ENCODE data around the gene ITGA5.

The ITGA5 gene

DNA sequence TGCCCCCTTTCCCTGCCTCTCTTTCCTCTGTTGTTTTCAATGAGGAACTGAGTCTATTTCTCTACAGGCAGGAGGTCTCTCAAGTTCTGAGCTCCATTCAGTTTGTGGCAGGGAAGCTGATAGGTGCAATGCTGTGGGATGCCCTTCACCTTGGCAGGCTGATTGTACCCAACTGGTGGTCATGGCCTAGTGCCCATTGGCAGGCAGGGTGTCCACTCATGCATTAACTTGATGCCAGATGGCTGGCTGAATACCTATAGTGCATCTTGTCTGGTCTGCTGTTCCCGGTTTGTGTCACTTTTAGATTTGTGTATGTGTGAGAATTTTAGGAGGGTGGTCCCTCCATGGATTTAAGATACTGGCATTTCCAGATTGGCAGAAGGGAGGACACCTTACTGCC is 20.0 kb upstream of the ITGA5 start:
- Histone ChIP-seq H3K36me3 (ENCODE audit: insufficient read depth, low read length) (no peaks in the 10 kb centered on the region), H3K9ac (ENCODE audit: low read depth, low read length) (no peak overlapping the region), H4K20me1 (ENCODE audit: insufficient read depth, low read length) (no peaks in the 10 kb centered on the region), H3K79me2 (ENCODE audit: insufficient read depth, low read length) (no peaks in the 10 kb centered on the region), H2AFZ (ENCODE audit: low read depth, low read length) (no peak overlapping the region), H3K9me3 (ENCODE audit: insufficient read depth, low read length, severe bottlenecking) (no peaks in the 10 kb centered on the region), H3K4me2 (ENCODE audit: insufficient read depth, low read length) (no peak overlapping the region), H3K4me1 (ENCODE audit: insufficient read depth, low read length) (no peaks in the 10 kb centered on the region), H3K4me3 (ENCODE audit: low read depth in 1 of 2, low read length in 2 of 2) (no peak overlapping the region), H3K27ac (ENCODE audit: low read length) (no peak overlapping the region), H3K27me3 (ENCODE audit: insufficient read depth, low read length, poor library complexity) (peaks cover 7% of the 10 kb centered on the region)
- TF ChIP-seq EZH2 (IDR thresholded peaks at IDR 0.05; ENCODE audit: borderline replicate concordance, low read depth, low read length, severe bottlenecking): no peak
- TF ChIP-seq, protein P1, sequence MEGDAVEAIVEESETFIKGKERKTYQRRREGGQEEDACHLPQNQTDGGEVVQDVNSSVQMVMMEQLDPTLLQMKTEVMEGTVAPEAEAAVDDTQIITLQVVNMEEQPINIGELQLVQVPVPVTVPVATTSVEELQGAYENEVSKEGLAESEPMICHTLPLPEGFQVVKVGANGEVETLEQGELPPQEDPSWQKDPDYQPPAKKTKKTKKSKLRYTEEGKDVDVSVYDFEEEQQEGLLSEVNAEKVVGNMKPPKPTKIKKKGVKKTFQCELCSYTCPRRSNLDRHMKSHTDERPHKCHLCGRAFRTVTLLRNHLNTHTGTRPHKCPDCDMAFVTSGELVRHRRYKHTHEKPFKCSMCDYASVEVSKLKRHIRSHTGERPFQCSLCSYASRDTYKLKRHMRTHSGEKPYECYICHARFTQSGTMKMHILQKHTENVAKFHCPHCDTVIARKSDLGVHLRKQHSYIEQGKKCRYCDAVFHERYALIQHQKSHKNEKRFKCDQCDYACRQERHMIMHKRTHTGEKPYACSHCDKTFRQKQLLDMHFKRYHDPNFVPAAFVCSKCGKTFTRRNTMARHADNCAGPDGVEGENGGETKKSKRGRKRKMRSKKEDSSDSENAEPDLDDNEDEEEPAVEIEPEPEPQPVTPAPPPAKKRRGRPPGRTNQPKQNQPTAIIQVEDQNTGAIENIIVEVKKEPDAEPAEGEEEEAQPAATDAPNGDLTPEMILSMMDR (IDR thresholded peaks at IDR 0.05; ENCODE audit: borderline replicate concordance, extremely low read depth, low read length, poor library complexity, severe bottlenecking): no peak
- no peak for DNase-seq
- ATAC-seq (ENCODE audit: insufficient read depth, low read depth): no peak

DNA sequence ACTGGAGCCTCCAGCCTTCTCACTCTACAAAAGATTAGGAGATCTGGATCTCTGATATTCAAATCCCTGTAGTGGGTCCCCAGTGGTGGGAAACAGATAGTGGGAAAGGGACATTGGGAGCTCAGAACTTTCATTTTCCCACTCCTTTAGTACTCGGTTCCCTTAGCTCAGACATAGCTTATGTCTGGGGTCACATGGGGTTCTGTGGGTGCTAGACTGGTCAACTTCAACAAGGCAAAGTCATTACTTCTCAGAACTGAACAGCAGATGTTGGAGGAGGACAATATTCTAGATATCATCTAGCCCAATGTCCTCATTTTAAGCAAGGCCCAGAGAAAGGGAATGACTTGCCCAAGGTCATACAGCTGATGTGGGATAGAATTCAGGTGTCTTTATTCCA is 19.5 kb upstream of the ITGA5 start:
- Histone ChIP-seq H3K4me3 (ENCODE audit: low read depth in 1 of 2, low read length in 2 of 2) (no peak overlapping the region), H3K4me2 (ENCODE audit: insufficient read depth, low read length) (no peak overlapping the region), H3K9me3 (ENCODE audit: insufficient read depth, low read length, severe bottlenecking) (no peaks in the 10 kb centered on the region), H3K27me3 (ENCODE audit: insufficient read depth, low read length, poor library complexity) (peaks cover 7% of the 10 kb centered on the region), H3K79me2 (ENCODE audit: insufficient read depth, low read length) (no peaks in the 10 kb centered on the region), H3K9ac (ENCODE audit: low read depth, low read length) (no peak overlapping the region), H3K4me1 (ENCODE audit: insufficient read depth, low read length) (no peaks in the 10 kb centered on the region), H3K36me3 (ENCODE audit: insufficient read depth, low read length) (no peaks in the 10 kb centered on the region), H2AFZ (ENCODE audit: low read depth, low read length) (no peak overlapping the region), H4K20me1 (ENCODE audit: insufficient read depth, low read length) (no peaks in the 10 kb centered on the region), H3K27ac (ENCODE audit: low read length) (no peak overlapping the region)
- TF ChIP-seq EZH2 (IDR thresholded peaks at IDR 0.05; ENCODE audit: borderline replicate concordance, low read depth, low read length, severe bottlenecking): no peak
- TF ChIP-seq, protein P1 (IDR thresholded peaks at IDR 0.05; ENCODE audit: borderline replicate concordance, extremely low read depth, low read length, poor library complexity, severe bottlenecking): no peak
- ATAC-seq (ENCODE audit: insufficient read depth, low read depth): no peak
- DNase-seq: no peak

DNA sequence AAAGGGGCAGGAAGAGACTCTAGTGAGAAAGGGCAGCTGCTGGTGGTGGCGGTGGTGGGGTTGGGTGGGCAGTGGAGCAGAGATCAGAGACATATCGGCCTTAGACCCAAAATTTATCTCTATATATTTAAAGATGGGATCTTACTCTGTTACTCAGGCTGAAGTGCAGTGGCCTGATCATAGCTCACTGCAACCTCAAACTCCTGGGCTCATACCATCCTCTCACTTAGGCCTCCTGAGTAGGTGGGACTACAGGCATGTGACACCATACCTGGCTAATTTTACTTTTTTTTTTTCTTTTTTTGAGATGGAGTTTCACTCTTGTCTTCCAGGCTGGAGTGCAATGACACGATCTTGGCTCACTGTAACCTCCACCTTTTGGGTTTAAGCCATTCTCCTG is 18.6 kb upstream of the ITGA5 start:
- no peak for ATAC-seq (ENCODE audit: insufficient read depth, low read depth)
- Histone ChIP-seq H3K4me3 (ENCODE audit: low read depth in 1 of 2, low read length in 2 of 2) (no peak overlapping the region), H3K9me3 (ENCODE audit: insufficient read depth, low read length, severe bottlenecking) (no peaks in the 10 kb centered on the region), H3K9ac (ENCODE audit: low read depth, low read length) (no peak overlapping the region), H3K27ac (ENCODE audit: low read length) (no peak overlapping the region), H3K27me3 (ENCODE audit: insufficient read depth, low read length, poor library complexity) (peaks cover 6% of the 10 kb centered on the region), H3K36me3 (ENCODE audit: insufficient read depth, low read length) (no peaks in the 10 kb centered on the region), H3K79me2 (ENCODE audit: insufficient read depth, low read length) (no peaks in the 10 kb centered on the region), H3K4me1 (ENCODE audit: insufficient read depth, low read length) (no peaks in the 10 kb centered on the region), H4K20me1 (ENCODE audit: insufficient read depth, low read length) (no peaks in the 10 kb centered on the region), H3K4me2 (ENCODE audit: insufficient read depth, low read length) (no peak overlapping the region), H2AFZ (ENCODE audit: low read depth, low read length) (no peak overlapping the region)
- DNase-seq: no peak
- TF ChIP-seq, protein P1 (IDR thresholded peaks at IDR 0.05; ENCODE audit: borderline replicate concordance, extremely low read depth, low read length, poor library complexity, severe bottlenecking): no peak
- no peak for TF ChIP-seq EZH2 (IDR thresholded peaks at IDR 0.05; ENCODE audit: borderline replicate concordance, low read depth, low read length, severe bottlenecking)

DNA sequence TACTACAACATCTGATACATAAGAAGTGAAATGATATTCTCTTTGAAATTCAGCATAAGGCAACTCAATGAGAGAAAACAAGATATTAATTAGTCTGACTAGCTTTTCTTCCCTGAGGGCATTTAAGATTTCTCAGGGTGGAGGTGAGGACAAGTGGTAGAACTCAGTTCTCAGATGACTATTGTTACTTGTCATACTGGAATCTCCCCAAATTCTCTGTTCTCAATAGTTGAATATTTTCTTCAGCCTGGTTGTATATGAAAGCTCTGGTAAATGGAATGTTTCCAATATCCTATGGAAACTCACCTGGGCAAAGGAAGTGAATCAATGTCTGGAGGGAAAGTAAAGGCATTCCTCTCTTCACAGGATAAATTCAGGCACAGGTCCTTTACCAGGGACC is 18.2 kb upstream of the ITGA5 start:
- TF ChIP-seq, protein P1 (IDR thresholded peaks at IDR 0.05; ENCODE audit: borderline replicate concordance, extremely low read depth, low read length, poor library complexity, severe bottlenecking): no peak
- no peak for TF ChIP-seq EZH2 (IDR thresholded peaks at IDR 0.05; ENCODE audit: borderline replicate concordance, low read depth, low read length, severe bottlenecking)
- no peaks in the 10 kb centered on the region for H3K9me3 ChIP-seq (ENCODE audit: insufficient read depth, low read length, severe bottlenecking)
- no peaks in the 10 kb centered on the region for H3K4me1 ChIP-seq (ENCODE audit: insufficient read depth, low read length)
- H3K27ac ChIP-seq (ENCODE audit: low read length): no peak overlapping the region
- H3K9ac ChIP-seq (ENCODE audit: low read depth, low read length): no peak overlapping the region
- DNase-seq (no peak), ATAC-seq (ENCODE audit: insufficient read depth, low read depth) (no peak)
- H3K4me2 ChIP-seq (ENCODE audit: insufficient read depth, low read length): no peak overlapping the region
- H3K79me2 ChIP-seq (ENCODE audit: insufficient read depth, low read length): no peaks in the 10 kb centered on the region
- H3K4me3 ChIP-seq (ENCODE audit: low read depth in 1 of 2, low read length in 2 of 2): no peak overlapping the region
- H3K36me3 ChIP-seq (ENCODE audit: insufficient read depth, low read length): no peaks in the 10 kb centered on the region
- peaks cover 1% of the 10 kb centered on the region for H3K27me3 ChIP-seq (ENCODE audit: insufficient read depth, low read length, poor library complexity)
- H2AFZ ChIP-seq (ENCODE audit: low read depth, low read length): no peak overlapping the region
- no peaks in the 10 kb centered on the region for H4K20me1 ChIP-seq (ENCODE audit: insufficient read depth, low read length)
